ENCODE measurements around the gene FERMT2. TPM values are rescaled to one million over a fixed set of nuclear protein-coding genes. Genes with fewer than 3 reads are reported as not detected.
A peak's percentile ranks its signal among the peaks of the same experiment; 100 is the strongest.

FERMT2 gene
- total RNA-seq, 2 donors from 2014 or later = 38.8 to 62.9 TPM

- H3K4me1 ChIP-seq (replicated peaks) = no peaks in the 10 kb centered on the region
- peak overlapping the region; percentile 13 to 16 for H3K27ac ChIP-seq
- no peak for DNase-seq (ENCODE audit: low spot score)
- no peaks in the 10 kb centered on the region for H3K27me3 ChIP-seq (replicated peaks; ENCODE audit: insufficient read depth)
- H3K36me3 ChIP-seq = no peaks in the 10 kb centered on the region
- H3K4me3 ChIP-seq = no peak overlapping the region
- no peaks in the 10 kb centered on the region for H3K9me3 ChIP-seq
- TF ChIP-seq, protein P1, sequence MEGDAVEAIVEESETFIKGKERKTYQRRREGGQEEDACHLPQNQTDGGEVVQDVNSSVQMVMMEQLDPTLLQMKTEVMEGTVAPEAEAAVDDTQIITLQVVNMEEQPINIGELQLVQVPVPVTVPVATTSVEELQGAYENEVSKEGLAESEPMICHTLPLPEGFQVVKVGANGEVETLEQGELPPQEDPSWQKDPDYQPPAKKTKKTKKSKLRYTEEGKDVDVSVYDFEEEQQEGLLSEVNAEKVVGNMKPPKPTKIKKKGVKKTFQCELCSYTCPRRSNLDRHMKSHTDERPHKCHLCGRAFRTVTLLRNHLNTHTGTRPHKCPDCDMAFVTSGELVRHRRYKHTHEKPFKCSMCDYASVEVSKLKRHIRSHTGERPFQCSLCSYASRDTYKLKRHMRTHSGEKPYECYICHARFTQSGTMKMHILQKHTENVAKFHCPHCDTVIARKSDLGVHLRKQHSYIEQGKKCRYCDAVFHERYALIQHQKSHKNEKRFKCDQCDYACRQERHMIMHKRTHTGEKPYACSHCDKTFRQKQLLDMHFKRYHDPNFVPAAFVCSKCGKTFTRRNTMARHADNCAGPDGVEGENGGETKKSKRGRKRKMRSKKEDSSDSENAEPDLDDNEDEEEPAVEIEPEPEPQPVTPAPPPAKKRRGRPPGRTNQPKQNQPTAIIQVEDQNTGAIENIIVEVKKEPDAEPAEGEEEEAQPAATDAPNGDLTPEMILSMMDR (IDR thresholded peaks at IDR 0.05) = no peak
- peak; percentile 41 for TF ChIP-seq POLR2AphosphoS5 (IDR thresholded peaks at IDR 0.05)
- intact Hi-C loops (cut with DNase I) = no loop called here
Observed at GRCh38 chr14:52918486-52918885, 32.4 kb downstream of the FERMT2 start.

- Histone ChIP-seq H3K9me3 (no peaks in the 10 kb centered on the region), H3K27me3 (replicated peaks; ENCODE audit: insufficient read depth) (no peaks in the 10 kb centered on the region), H3K4me3 (no peak overlapping the region), H3K27ac (no peak overlapping the region), H3K36me3 (no peaks in the 10 kb centered on the region), H3K4me1 (replicated peaks) (no peaks in the 10 kb centered on the region)
- no peak for TF ChIP-seq POLR2AphosphoS5 (IDR thresholded peaks at IDR 0.05)
- TF ChIP-seq POLR2A (IDR thresholded peaks at IDR 0.05) = no peak
- TF ChIP-seq, protein P1 (IDR thresholded peaks at IDR 0.05) = no peak
- 97% methylated on average over 1 of the region's 1 CpG for WGBS
- intact Hi-C loops (cut with DNase I) = no loop called here
- no peak for DNase-seq (ENCODE audit: low spot score)
Observed at GRCh38 chr14:52917735-52918134, 33.1 kb downstream of the FERMT2 start.

GRCh38 chr14:52914295-52914694, 36.6 kb downstream of the FERMT2 start:
- H3K4me1 ChIP-seq (replicated peaks) = peaks cover 4% of the 10 kb centered on the region
- no peak for DNase-seq (ENCODE audit: low spot score)
- intact Hi-C loops (cut with DNase I) = no loop called here
- H3K27me3 ChIP-seq (replicated peaks; ENCODE audit: insufficient read depth) = no peaks in the 10 kb centered on the region
- no peak overlapping the region for H3K27ac ChIP-seq
- TF ChIP-seq POLR2A (IDR thresholded peaks at IDR 0.05) (no peak), POLR2AphosphoS5 (IDR thresholded peaks at IDR 0.05) (no peak)
- TF ChIP-seq, protein P1 (IDR thresholded peaks at IDR 0.05) = no peak
- 95% methylated on average over 3 of the region's 3 CpGs for WGBS
- no peak overlapping the region for H3K4me3 ChIP-seq
- no peaks in the 10 kb centered on the region for H3K36me3 ChIP-seq
- no peaks in the 10 kb centered on the region for H3K9me3 ChIP-seq

- no peak for DNase-seq (ENCODE audit: low spot score)
- Histone ChIP-seq H3K4me3 (no peak overlapping the region), H3K4me1 (replicated peaks) (peaks cover 4% of the 10 kb centered on the region), H3K27me3 (replicated peaks; ENCODE audit: insufficient read depth) (no peaks in the 10 kb centered on the region), H3K36me3 (no peaks in the 10 kb centered on the region), H3K9me3 (no peaks in the 10 kb centered on the region), H3K27ac (no peak overlapping the region)
- 69% methylated on average over 4 of the region's 4 CpGs for WGBS
- intact Hi-C loops (cut with DNase I) = no loop called here
- no peak for TF ChIP-seq POLR2A (IDR thresholded peaks at IDR 0.05)
- TF ChIP-seq POLR2AphosphoS5 (IDR thresholded peaks at IDR 0.05) = no peak
- TF ChIP-seq, protein P1 (IDR thresholded peaks at IDR 0.05) = no peak
Observed at GRCh38 chr14:52913271-52913670, 37.6 kb downstream of the FERMT2 start.

DNA sequence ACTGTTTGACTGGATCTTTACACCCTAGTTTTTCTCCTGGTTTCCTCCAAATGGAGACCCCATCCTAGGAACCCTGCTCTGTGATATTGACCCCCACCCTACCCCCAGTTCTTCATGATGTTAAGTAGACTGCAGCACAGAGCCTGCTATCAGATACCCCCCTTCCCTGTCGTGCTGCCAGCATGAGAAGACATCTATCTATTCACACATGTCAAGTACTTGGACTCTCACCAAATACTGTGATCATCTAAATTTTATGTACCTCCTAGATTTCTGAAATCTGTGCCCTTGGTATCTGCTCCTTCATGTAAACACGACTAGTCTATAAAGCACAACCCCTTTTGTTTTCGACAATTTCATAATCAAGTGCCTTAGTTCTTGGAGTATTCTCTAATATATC, 38.9 kb downstream of the FERMT2 start:
- H3K4me3 ChIP-seq = no peak overlapping the region
- WGBS = 66% methylated on average over 3 of the region's 3 CpGs
- no peaks in the 10 kb centered on the region for H3K9me3 ChIP-seq
- intact Hi-C loops (cut with DNase I) = no loop called here
- H3K27me3 ChIP-seq (replicated peaks; ENCODE audit: insufficient read depth) = no peaks in the 10 kb centered on the region
- no peaks in the 10 kb centered on the region for H3K36me3 ChIP-seq
- TF ChIP-seq, protein P1 (IDR thresholded peaks at IDR 0.05) = no peak
- no peak for TF ChIP-seq POLR2AphosphoS5 (IDR thresholded peaks at IDR 0.05)
- no peak overlapping the region for H3K27ac ChIP-seq
- no peak for DNase-seq (ENCODE audit: low spot score)
- peaks cover 4% of the 10 kb centered on the region for H3K4me1 ChIP-seq (replicated peaks)
